GM23338 (cell line): ENCODE results near the gene TRIO. TPM values are rescaled to one million over a fixed set of nuclear protein-coding genes. Genes with fewer than 3 reads are reported as not detected.

Source experiments
- ATAC-seq: fragments of 200-7000 bp; cut with Tn5 transposase; 3 replicates; pipeline ENCODE4 v1.9.1; 2020
- DNase-seq: peaks from one replicate; pipeline ENCODE4 v3.0.0-alpha.2; 2015; ENCODE audit warnings: low spot score
- H2AFZ ChIP-seq: fragments of 200-600 bp; sonication (generic); 2 replicates; pipeline ENCODE4 v1.8.0; 2016; ENCODE audit warnings: antibody characterized with exemption, mild to moderate bottlenecking, moderate library complexity
- H3F3A ChIP-seq: fragments of 200-600 bp; sonication (generic); replicated peaks from 2 replicates; pipeline ENCODE4 v1.8.0; 2017; ENCODE audit warnings: antibody characterized with exemption, mixed run types, low read depth
- H3K27ac ChIP-seq: fragments of 200-600 bp; sonication (generic); 2 replicates; pipeline ENCODE4 v1.6.1; 2016; ENCODE audit warnings: low read depth
- H3K27me3 ChIP-seq: fragments of 200-600 bp; sonication (generic); 2 replicates; pipeline ENCODE4 v1.8.0; 2016; ENCODE audit warnings: mild to moderate bottlenecking, mixed run types, moderate library complexity; ENCODE audit not compliant: insufficient read depth
- H3K36me3 ChIP-seq: fragments of 200-600 bp; sonication (generic); 2 replicates; pipeline ENCODE4 v1.8.0; 2016; ENCODE audit warnings: mild to moderate bottlenecking; ENCODE audit not compliant: insufficient read depth
- H3K4me1 ChIP-seq: fragments of 200-600 bp; sonication (generic); 2 replicates; pipeline ENCODE4 v1.8.0; 2016; ENCODE audit warnings: mild to moderate bottlenecking, moderate library complexity; ENCODE audit not compliant: insufficient read depth
- H3K4me2 ChIP-seq: fragments of 200-600 bp; sonication (generic); 2 replicates; pipeline ENCODE4 v1.7.1; 2017; ENCODE audit warnings: mixed run types
- H3K4me3 ChIP-seq: fragments of 200-600 bp; sonication (generic); 2 replicates; pipeline ENCODE4 v1.6.1; 2016; ENCODE audit warnings: mixed run types
- H3K79me2 ChIP-seq: fragments of 200-600 bp; sonication (generic); replicated peaks from 2 replicates; pipeline ENCODE4 v1.8.0; 2017; ENCODE audit warnings: mild to moderate bottlenecking; ENCODE audit not compliant: insufficient read depth
- H3K9me2 ChIP-seq: fragments of 200-600 bp; sonication (generic); 2 replicates; pipeline ENCODE4 v1.8.0; 2017; ENCODE audit not compliant: insufficient read depth
- H4K20me1 ChIP-seq: fragments of 200-600 bp; sonication (generic); replicated peaks from 2 replicates; pipeline ENCODE4 v1.8.0; 2017; ENCODE audit warnings: mild to moderate bottlenecking; ENCODE audit not compliant: insufficient read depth
- H3K27ac Mint-ChIP-seq: 2 replicates; pipeline ENCODE4 v1.8.0; 2020; ENCODE audit warnings: inconsistent platforms, mild to moderate bottlenecking, moderate library complexity, mixed read lengths
- H3K27me3 Mint-ChIP-seq: 3 replicates; pipeline ENCODE4 v1.8.0; 2022; ENCODE audit warnings: low read depth, mild to moderate bottlenecking, moderate library complexity, mixed read lengths, inconsistent platforms; ENCODE audit not compliant: insufficient read depth, poor library complexity
- H3K36me3 Mint-ChIP-seq: 3 replicates; pipeline ENCODE4 v1.8.0; 2021; ENCODE audit warnings: low read depth, mild to moderate bottlenecking, inconsistent platforms, moderate library complexity, mixed read lengths
- H3K4me1 Mint-ChIP-seq: 3 replicates; pipeline ENCODE4 v1.8.0; 2020; ENCODE audit warnings: mild to moderate bottlenecking, inconsistent platforms, mixed read lengths
- H3K4me3 Mint-ChIP-seq: 3 replicates; pipeline ENCODE4 v1.8.0; 2021; ENCODE audit warnings: moderate library complexity, mild to moderate bottlenecking, inconsistent platforms, mixed read lengths
- H3K9me3 Mint-ChIP-seq: 3 replicates; pipeline ENCODE4 v1.8.0; 2020; ENCODE audit warnings: moderate library complexity, mild to moderate bottlenecking, inconsistent platforms, mixed read lengths
- EZH2phosphoT487 ChIP-seq: fragments of 200-600 bp; sonication (generic); IDR thresholded peaks from one replicate; pipeline ENCODE4 v1.8.1; 2018; ENCODE audit warnings: antibody characterized with exemption; ENCODE audit not compliant: unreplicated experiment
- JUNB ChIP-seq: IDR thresholded peaks from one replicate; pipeline ENCODE4 v1.6.1; 2016; ENCODE audit warnings: antibody characterized with exemption; ENCODE audit not compliant: unreplicated experiment
- POLR2AphosphoS5 ChIP-seq: IDR thresholded peaks from 2 replicates; pipeline ENCODE4 v1.6.1; 2016; ENCODE audit warnings: antibody characterized with exemption, low read depth
- polyA plus RNA-seq: library from polyadenylated mRNA; unstranded; fragments of >200 nt; fragmentation: Nextera tagmentation; extraction: Ambion mirVana; gene quantifications from 2 replicates; pipeline ENCODE4 v1.2.1, GENCODE V29; 2016
- total RNA-seq: library from RNA; depleted of rRNA; stranded (reverse); fragments of >200 nt; shearing (Covaris generic); gene quantifications from 2 replicates; pipeline ENCODE4 v1.2.3, GENCODE V29; 2014
- TF ChIP-seq, protein P1 (sequence below): fragments of 250-450 bp; sonication (Bioruptor Pico); IDR thresholded peaks from 2 replicates; pipeline ENCODE4 v1.5.0; 2020; ENCODE audit warnings: mild to moderate bottlenecking, moderate library complexity
- TF ChIP-seq, protein P2 (sequence below), 2 experiments: fragments of 200-600 bp in 1 of 2; sonication (generic) in 1 of 2; conservative IDR thresholded peaks; 2 replicates each; pipeline versions ENCODE4 v1.5.1 to v1.6.1; 2016 to 2017; ENCODE audit warnings: antibody characterized with exemption in 2 of 2, low read depth in 2 of 2, mild to moderate bottlenecking in 2 of 2, moderate library complexity in 1 of 2

The TRIO gene
- total and polyA plus RNA-seq, 2 experiments from 2014 or later: 13.8 to 113 TPM

DNA sequence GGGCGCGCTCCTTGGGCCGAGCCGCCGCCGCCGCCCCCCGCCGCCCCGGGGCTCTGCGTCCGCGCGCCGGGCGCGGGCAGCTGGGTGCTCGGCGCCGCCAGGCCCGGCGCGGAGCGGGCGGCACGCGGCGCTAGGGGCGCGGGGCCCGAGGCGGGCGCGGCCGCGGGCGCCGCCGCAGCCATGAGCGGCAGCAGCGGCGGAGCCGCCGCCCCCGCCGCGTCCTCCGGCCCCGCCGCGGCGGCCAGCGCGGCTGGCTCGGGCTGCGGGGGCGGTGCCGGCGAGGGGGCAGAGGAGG is 351 bp downstream of the TRIO start (continued):
- TF ChIP-seq, protein P1, sequence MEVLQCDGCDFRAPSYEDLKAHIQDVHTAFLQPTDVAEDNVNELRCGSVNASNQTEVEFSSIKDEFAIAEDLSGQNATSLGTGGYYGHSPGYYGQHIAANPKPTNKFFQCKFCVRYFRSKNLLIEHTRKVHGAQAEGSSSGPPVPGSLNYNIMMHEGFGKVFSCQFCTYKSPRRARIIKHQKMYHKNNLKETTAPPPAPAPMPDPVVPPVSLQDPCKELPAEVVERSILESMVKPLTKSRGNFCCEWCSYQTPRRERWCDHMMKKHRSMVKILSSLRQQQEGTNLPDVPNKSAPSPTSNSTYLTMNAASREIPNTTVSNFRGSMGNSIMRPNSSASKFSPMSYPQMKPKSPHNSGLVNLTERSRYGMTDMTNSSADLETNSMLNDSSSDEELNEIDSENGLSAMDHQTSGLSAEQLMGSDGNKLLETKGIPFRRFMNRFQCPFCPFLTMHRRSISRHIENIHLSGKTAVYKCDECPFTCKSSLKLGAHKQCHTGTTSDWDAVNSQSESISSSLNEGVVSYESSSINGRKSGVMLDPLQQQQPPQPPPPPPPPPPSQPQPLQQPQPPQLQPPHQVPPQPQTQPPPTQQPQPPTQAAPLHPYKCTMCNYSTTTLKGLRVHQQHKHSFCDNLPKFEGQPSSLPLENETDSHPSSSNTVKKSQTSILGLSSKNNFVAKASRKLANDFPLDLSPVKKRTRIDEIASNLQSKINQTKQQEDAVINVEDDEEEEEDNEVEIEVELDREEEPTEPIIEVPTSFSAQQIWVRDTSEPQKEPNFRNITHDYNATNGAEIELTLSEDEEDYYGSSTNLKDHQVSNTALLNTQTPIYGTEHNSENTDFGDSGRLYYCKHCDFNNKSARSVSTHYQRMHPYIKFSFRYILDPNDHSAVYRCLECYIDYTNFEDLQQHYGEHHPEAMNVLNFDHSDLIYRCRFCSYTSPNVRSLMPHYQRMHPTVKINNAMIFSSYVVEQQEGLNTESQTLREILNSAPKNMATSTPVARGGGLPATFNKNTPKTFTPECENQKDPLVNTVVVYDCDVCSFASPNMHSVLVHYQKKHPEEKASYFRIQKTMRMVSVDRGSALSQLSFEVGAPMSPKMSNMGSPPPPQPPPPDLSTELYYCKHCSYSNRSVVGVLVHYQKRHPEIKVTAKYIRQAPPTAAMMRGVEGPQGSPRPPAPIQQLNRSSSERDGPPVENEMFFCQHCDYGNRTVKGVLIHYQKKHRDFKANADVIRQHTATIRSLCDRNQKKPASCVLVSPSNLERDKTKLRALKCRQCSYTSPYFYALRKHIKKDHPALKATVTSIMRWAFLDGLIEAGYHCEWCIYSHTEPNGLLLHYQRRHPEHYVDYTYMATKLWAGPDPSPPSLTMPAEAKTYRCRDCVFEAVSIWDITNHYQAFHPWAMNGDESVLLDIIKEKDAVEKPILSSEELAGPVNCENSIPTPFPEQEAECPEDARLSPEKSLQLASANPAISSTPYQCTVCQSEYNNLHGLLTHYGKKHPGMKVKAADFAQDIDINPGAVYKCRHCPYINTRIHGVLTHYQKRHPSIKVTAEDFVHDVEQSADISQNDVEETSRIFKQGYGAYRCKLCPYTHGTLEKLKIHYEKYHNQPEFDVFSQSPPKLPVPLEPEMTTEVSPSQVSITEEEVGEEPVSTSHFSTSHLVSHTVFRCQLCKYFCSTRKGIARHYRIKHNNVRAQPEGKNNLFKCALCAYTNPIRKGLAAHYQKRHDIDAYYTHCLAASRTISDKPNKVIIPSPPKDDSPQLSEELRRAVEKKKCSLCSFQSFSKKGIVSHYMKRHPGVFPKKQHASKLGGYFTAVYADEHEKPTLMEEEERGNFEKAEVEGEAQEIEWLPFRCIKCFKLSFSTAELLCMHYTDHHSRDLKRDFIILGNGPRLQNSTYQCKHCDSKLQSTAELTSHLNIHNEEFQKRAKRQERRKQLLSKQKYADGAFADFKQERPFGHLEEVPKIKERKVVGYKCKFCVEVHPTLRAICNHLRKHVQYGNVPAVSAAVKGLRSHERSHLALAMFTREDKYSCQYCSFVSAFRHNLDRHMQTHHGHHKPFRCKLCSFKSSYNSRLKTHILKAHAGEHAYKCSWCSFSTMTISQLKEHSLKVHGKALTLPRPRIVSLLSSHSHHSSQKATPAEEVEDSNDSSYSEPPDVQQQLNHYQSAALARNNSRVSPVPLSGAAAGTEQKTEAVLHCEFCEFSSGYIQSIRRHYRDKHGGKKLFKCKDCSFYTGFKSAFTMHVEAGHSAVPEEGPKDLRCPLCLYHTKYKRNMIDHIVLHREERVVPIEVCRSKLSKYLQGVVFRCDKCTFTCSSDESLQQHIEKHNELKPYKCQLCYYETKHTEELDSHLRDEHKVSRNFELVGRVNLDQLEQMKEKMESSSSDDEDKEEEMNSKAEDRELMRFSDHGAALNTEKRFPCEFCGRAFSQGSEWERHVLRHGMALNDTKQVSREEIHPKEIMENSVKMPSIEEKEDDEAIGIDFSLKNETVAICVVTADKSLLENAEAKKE (CRISPR knock-in tag): no peak
- no peak for TF ChIP-seq EZH2phosphoT487
- TF ChIP-seq JUNB: no peak

DNA sequence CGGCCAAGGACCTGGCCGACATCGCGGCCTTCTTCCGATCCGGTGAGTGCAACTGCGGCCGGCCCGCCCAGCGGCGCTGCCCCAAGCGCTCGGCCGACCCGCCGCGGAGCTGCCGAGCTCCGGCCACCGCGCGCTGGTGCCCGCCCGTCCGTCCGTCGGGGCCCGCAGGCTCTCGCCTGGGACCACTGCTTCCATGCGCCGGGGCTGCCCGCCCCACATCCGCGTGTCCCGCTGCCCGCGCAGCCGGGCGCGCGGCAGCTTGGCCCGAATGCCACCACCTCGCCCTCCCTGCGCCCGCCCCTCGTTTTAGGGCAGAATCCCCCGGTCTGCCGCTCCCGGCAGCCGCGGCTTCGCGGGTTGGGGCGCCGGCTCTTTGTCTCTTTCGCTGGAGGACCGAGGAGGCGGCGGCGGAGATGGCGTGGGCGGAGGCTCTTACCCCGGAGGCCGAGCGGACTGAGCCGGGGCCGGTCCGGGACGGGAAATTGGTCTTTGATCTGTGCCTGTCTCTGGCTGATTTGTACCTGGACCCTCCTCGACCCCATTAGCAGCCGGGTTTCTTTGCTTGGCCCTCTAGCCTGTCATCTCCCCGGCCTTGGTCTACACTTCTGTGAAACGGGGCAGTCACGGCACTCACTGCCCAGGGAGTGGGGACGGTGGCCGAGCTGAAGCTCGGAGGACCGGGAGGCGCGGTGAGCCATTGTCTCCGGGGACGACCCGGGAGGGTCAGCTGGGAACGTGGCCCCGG is 871 bp downstream of the TRIO start:
- peak overlapping the region; percentile 96 for H3K4me3 ChIP-seq
- peak overlapping the region; percentile 98 for H3K4me2 ChIP-seq
- peaks cover 43% of the 10 kb centered on the region for H3K79me2 ChIP-seq
- no peaks in the 10 kb centered on the region; the same call in 2 of the 3 replicates for H3K9me3 Mint-ChIP-seq
- no peak overlapping the region for H3K27ac ChIP-seq
- peaks cover 3% of the 10 kb centered on the region; the same call in 1 of the 2 replicates for H3K27me3 ChIP-seq
- H3K36me3 ChIP-seq: no peaks in the 10 kb centered on the region
- DNase-seq (peak; percentile 52), ATAC-seq (peak; percentile 1; the same call in 2 of the 3 replicates)
- TF ChIP-seq POLR2AphosphoS5: no peak
- TF ChIP-seq, protein P2, sequence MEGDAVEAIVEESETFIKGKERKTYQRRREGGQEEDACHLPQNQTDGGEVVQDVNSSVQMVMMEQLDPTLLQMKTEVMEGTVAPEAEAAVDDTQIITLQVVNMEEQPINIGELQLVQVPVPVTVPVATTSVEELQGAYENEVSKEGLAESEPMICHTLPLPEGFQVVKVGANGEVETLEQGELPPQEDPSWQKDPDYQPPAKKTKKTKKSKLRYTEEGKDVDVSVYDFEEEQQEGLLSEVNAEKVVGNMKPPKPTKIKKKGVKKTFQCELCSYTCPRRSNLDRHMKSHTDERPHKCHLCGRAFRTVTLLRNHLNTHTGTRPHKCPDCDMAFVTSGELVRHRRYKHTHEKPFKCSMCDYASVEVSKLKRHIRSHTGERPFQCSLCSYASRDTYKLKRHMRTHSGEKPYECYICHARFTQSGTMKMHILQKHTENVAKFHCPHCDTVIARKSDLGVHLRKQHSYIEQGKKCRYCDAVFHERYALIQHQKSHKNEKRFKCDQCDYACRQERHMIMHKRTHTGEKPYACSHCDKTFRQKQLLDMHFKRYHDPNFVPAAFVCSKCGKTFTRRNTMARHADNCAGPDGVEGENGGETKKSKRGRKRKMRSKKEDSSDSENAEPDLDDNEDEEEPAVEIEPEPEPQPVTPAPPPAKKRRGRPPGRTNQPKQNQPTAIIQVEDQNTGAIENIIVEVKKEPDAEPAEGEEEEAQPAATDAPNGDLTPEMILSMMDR (conservative IDR thresholded peaks at IDR 0.05; ENCODE audit: low read depth in 2 of 2): no peak
- peaks cover 47% of the 10 kb centered on the region for H3K4me1 ChIP-seq
- H3K27ac Mint-ChIP-seq: peak overlapping the region; percentile 74
- H3K4me3 Mint-ChIP-seq: peak overlapping the region; percentile 84
- H3F3A ChIP-seq: 0 out of 2 replicates have a peak, but pooled peaks cover 4% of the 10 kb centered on the region
- peaks cover 39% of the 10 kb centered on the region for H4K20me1 ChIP-seq
- H3K27me3 Mint-ChIP-seq: peaks cover 12% of the 10 kb centered on the region
- peaks cover 46% of the 10 kb centered on the region for H3K4me1 Mint-ChIP-seq
- no peaks in the 10 kb centered on the region; the same call in 2 of the 3 replicates for H3K36me3 Mint-ChIP-seq
- no peak overlapping the region for H2AFZ ChIP-seq
- H3K9me2 ChIP-seq: no peaks in the 10 kb centered on the region
